A673 (cell line): ENCODE results near the gene DLEC1.

Experiments used
- CTCF ChIP-seq: fragments of 300-800, 200-600 bp; sonication (generic); conservative IDR thresholded peaks from 2 replicates; pipeline ENCODE4 v1.5.1; 2017; ENCODE audit warnings: low read depth, mild to moderate bottlenecking, antibody characterized with exemption, low read length, moderate library complexity, mixed read lengths
- EZH2 ChIP-seq: fragments of 200-600 bp; sonication (generic); IDR thresholded peaks from 2 replicates; pipeline ENCODE4 v1.6.1; 2017; ENCODE audit warnings: borderline replicate concordance, low read depth, mild to moderate bottlenecking, mixed read lengths, antibody characterized with exemption, low read length; ENCODE audit not compliant: poor library complexity, severe bottlenecking

GRCh38 chr3:38130631-38131065, 91.6 kb downstream of the DLEC1 start:
- TF ChIP-seq CTCF = no peak
- no peak for TF ChIP-seq EZH2
